Epithelial cell of alveolus of lung (primary cell): ENCODE results near the gene HPS6. TPM values are rescaled to one million over a fixed set of nuclear protein-coding genes. Genes with fewer than 3 reads are reported as not detected.

Source experiments
- total RNA-seq: library from RNA; depleted of rRNA; stranded (reverse); fragments of >200 nt; gene quantifications from 2 replicates; pipeline ENCODE4 v1.2.1, GENCODE V29; 2015

HPS6 gene
- total RNA-seq, result 34.1 and 40.9 TPM in 2 replicates

DNA sequence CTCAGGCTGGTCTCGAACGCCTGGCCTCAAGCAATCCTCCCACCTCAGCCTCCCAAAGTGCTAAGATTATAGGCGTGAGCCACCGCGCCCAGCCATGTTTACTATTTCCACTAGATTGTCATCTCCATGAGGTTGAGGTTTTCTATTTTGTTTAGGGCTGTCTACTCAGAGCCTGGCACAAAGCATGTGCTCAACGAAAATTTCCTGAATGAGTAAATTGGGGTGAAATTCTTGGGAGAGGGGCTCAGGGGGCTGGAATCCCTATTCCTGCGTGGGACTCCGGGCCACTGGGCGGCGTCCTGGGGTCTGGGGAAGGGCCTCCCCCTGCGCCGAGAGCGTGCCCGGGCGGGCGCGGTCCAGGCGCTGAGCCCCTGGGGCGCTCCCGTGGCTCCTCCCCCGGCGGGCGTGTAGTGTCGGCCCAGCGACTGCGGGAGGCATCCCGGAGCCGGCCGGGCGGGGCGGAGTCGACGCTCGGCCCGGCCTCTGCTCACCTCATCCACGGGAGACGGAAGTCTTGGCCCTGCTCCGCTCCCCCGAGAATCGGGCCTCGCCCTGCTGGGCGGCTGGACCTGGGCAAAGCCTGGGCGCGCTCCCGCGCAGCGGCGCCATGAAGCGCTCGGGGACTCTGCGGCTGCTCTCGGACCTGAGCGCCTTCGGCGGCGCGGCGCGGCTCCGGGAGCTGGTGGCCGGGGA is at the start of gene HPS6:
Gene HPS6, plus strand, starts transcription at position 482 of the 693 bp plus-strand sequence. Its CDS starts 126 bp downstream, at position 608.

GRCh38 chr10:102055647-102056419 is 9.3 kb upstream of the HPS6 start, which contains the start of gene ARMH3:
ARMH3 (minus strand) TSS chr10:102056173; CDS start chr10:102040114, 16,059 bp downstream.

Other genes with a start within 250 kb of the HPS6 start
- gene OGA, start 246.9 kb upstream of the HPS6 start, total RNA-seq, result 48.2 and 91.0 TPM in 2 replicates
- gene KCNIP2, start 221.5 kb upstream of the HPS6 start, total RNA-seq, result 0.13 and 3.6 TPM in 2 replicates
- gene ARMH3, start 9.2 kb upstream of the HPS6 start, total RNA-seq, result 3.2 and 7.4 TPM in 2 replicates
- gene LDB1, start 55.0 kb downstream of the HPS6 start, total RNA-seq, result 23.3 and 49.0 TPM in 2 replicates
- gene PPRC1, start 67.7 kb downstream of the HPS6 start, total RNA-seq, result 14.6 and 23.0 TPM in 2 replicates
- 59.4 and 68.0 TPM in 2 replicates for gene NOLC1, start 87.0 kb downstream of the HPS6 start, total RNA-seq
- 1.3 TPM in 1 of 2 replicates, not detected in the other for gene ELOVL3, start 160.9 kb downstream of the HPS6 start, total RNA-seq
- gene PITX3, start 176.2 kb downstream of the HPS6 start, total RNA-seq, result 0.16 and 1.3 TPM in 2 replicates
- gene GBF1, start 180.2 kb downstream of the HPS6 start, total RNA-seq, result 30.1 and 39.0 TPM in 2 replicates